ENCODE data around the gene HMGB3.

The HMGB3 gene

GRCh38 chrX:151006410-151007109 lies 23.4 kb downstream of the HMGB3 start:
- H3K4me3 ChIP-seq = no peak overlapping the region
- no peaks in the 10 kb centered on the region for H3K27me3 ChIP-seq
- no peaks in the 10 kb centered on the region for H3K9me3 ChIP-seq
- no peak for DNase-seq
- TF ChIP-seq, protein P1, sequence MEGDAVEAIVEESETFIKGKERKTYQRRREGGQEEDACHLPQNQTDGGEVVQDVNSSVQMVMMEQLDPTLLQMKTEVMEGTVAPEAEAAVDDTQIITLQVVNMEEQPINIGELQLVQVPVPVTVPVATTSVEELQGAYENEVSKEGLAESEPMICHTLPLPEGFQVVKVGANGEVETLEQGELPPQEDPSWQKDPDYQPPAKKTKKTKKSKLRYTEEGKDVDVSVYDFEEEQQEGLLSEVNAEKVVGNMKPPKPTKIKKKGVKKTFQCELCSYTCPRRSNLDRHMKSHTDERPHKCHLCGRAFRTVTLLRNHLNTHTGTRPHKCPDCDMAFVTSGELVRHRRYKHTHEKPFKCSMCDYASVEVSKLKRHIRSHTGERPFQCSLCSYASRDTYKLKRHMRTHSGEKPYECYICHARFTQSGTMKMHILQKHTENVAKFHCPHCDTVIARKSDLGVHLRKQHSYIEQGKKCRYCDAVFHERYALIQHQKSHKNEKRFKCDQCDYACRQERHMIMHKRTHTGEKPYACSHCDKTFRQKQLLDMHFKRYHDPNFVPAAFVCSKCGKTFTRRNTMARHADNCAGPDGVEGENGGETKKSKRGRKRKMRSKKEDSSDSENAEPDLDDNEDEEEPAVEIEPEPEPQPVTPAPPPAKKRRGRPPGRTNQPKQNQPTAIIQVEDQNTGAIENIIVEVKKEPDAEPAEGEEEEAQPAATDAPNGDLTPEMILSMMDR (IDR thresholded peaks at IDR 0.05) = no peak
- H3K4me1 ChIP-seq = no peaks in the 10 kb centered on the region
- intact Hi-C loops (cut with DNase I; ENCODE audit: low total_unique reads) = no loop called here
- H3K36me3 ChIP-seq = no peaks in the 10 kb centered on the region
- no peak overlapping the region for H3K27ac ChIP-seq

GRCh38 chrX:151009582-151009981 lies 26.4 kb downstream of the HMGB3 start:
- Histone ChIP-seq H3K27ac (no peak overlapping the region), H3K4me3 (no peak overlapping the region), H3K36me3 (no peaks in the 10 kb centered on the region), H3K27me3 (no peaks in the 10 kb centered on the region), H3K4me1 (no peaks in the 10 kb centered on the region), H3K9me3 (no peaks in the 10 kb centered on the region)
- intact Hi-C loops (cut with DNase I; ENCODE audit: low total_unique reads) = no loop called here
- TF ChIP-seq, protein P1 (IDR thresholded peaks at IDR 0.05) = no peak
- no peak for DNase-seq

DNA sequence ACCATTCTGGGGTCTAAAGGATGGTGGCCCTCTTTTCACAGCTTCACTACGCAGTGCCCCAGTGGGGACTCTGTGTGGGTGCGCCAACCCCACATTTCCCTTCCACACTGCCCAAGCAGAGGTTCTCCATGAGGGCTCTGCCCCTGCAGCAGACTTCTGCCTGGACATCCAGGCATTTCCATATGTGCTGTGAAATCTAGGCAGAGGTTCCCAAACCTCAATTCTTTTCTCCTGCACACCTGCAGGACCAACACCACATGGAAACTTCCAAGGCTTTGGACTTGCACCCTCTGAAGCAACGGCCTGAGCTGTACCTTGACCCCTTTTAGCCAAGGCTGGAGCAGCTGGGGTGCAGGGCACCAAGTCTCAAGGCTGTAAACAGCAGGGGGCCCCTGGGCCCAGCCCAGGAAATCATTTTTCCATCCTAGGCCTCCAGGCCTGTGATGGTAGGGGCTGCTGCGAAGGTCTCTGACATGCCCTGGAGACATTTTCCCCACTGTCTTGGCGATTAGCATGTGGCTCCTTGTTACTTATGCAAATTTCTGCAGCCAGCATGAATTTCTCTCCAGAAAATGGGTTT lies 30.1 kb downstream of the HMGB3 start:
- Histone ChIP-seq H3K27ac (no peak overlapping the region), H3K27me3 (no peaks in the 10 kb centered on the region), H3K4me3 (no peak overlapping the region), H3K9me3 (no peaks in the 10 kb centered on the region), H3K36me3 (no peaks in the 10 kb centered on the region), H3K4me1 (no peaks in the 10 kb centered on the region)
- intact Hi-C loops (cut with DNase I; ENCODE audit: low total_unique reads) = no loop called here
- DNase-seq = no peak
- TF ChIP-seq, protein P1 (IDR thresholded peaks at IDR 0.05) = no peak

DNA sequence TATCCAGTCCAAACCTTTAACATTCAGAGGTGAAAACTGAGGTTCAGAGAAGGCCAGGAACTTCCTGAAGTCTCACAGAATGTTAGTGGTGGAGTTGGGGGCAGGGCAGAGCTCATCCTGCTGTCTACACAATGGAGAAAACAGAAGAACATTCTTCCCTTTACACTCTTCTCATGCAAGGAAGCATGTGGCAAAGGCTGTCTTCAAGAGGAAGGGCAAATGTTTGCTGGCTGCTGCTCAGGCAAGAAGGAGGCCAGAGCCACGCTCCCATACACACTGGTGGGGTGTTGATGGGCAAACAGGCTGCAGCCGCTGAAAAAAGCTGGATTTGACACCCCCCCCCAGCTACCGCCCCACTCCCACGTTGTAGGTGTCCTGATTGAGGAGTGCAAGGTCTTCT lies 32.5 kb downstream of the HMGB3 start:
- H3K4me1 ChIP-seq = no peaks in the 10 kb centered on the region
- intact Hi-C loops (cut with DNase I; ENCODE audit: low total_unique reads) = no loop called here
- no peaks in the 10 kb centered on the region for H3K36me3 ChIP-seq
- no peak overlapping the region for H3K27ac ChIP-seq
- H3K9me3 ChIP-seq = no peaks in the 10 kb centered on the region
- H3K4me3 ChIP-seq = no peak overlapping the region
- no peak for DNase-seq
- H3K27me3 ChIP-seq = no peaks in the 10 kb centered on the region
- TF ChIP-seq, protein P1 (IDR thresholded peaks at IDR 0.05) = no peak

DNA sequence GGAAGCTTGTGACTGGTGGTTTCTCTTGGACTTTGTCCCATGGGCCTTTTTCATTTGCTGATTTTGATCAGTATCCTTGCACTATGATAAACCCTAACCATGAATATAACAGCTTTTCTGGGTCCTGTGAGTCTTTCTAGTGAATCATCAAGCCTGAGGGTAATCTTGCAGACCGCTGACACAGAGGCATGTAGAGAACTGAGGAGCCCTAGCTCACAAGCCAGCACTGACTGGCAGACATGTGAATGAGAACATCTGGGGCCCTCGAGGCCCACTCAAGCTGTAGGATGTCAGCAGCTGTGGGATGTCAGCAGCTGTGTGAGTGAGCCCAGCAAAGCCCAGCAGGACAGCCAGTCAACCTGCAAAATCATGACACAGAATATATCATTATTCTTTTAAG lies 36.7 kb downstream of the HMGB3 start:
- no peak overlapping the region for H3K4me3 ChIP-seq
- intact Hi-C loops (cut with DNase I; ENCODE audit: low total_unique reads) = no loop called here
- TF ChIP-seq, protein P1 (IDR thresholded peaks at IDR 0.05) = no peak
- H3K27me3 ChIP-seq = no peaks in the 10 kb centered on the region
- DNase-seq = no peak
- no peak overlapping the region for H3K27ac ChIP-seq
- no peaks in the 10 kb centered on the region for H3K4me1 ChIP-seq
- no peaks in the 10 kb centered on the region for H3K9me3 ChIP-seq
- no peaks in the 10 kb centered on the region for H3K36me3 ChIP-seq

Data from tibial artery (tissue), 4 donors.